Midbrain (tissue), 1 donor: ENCODE results near the gene MDFIC.
A peak's percentile ranks its signal among the peaks of the same experiment; 100 is the strongest.

Experiments
- DNase-seq: peaks from one replicate; lab custom pipeline; 2025; lab: John Stamatoyannopoulos, UW

Gene MDFIC

DNA sequence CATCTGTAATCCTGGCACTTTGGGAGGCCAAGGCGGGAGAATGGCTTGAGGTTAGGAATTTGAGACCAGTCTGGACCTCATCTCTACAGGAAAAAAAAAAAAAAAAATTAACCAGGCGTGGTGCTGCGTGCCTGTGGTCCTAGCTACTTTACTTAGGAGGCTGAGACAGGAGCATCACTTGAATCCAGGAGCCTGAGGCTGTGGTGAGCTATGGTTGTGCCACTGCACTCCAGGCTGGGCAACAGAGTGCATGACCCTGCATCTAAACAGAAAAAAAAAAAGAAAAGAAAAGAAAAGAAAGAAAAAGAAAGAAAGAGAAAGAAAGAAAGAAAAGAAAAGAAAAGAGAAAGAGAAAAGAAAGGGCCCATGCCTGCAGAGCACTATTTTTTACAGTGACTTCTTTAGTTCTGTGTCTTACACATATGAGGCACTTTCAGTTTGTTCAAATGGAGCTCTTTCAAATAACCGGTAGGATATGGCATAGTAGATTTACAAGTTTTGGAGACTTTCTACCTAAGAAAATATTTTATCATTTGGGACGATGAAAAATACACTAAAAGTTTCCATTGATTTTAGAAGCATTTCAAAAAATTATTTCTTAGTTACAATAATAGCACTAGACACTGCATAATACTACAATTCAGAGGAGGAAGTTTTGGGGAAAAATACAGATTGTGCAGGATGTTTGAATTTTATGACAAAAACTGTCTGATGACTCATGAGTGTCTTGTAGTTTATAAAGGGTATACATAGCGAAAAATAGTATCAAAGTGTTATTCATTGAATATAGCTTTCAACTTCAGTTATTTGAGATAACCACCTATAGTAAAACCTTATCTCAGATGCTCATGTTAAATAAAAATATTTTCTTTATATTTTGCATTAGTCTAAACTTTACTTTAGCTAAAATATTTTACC is 75.9 kb downstream of the MDFIC start:
- no peak for DNase-seq

DNA sequence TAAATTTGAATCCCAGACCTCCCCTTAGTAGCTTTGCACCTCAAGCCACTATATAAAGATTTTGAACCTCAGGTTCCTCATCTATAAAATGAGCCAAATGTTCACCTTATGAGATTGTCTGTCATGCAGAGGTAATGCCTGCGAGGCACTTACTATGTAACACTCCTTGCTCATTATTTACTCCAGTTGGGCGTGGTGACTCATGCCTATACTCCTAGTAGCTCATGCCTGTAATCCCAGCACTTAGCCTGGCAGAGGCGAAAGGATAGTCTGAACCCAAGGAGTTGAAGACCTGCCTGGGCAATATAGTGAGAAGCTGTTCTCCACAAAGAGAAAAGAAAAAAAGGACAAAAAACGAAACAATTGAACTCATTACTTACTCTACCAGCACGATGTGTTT is 82.2 kb downstream of the MDFIC start:
- no peak for DNase-seq

DNA sequence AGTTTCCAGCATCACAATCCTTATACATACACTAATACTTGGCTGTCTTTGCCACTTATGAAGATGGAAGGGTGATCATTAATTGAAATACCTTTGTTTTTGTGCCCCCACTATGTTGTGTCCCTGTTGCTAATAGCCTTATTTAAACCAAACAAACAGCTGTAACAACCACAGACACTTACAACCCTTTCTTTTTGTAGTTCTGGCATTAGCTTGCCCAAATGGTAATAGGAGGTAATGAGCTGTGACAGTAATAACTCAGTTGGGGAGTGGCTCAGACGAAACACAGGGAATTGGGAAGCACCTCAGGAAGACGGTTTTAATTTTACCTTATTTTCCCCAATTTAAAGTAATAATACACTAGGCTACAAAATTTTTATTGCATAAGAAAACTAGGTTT is 83.4 kb downstream of the MDFIC start:
- no peak for DNase-seq

DNA sequence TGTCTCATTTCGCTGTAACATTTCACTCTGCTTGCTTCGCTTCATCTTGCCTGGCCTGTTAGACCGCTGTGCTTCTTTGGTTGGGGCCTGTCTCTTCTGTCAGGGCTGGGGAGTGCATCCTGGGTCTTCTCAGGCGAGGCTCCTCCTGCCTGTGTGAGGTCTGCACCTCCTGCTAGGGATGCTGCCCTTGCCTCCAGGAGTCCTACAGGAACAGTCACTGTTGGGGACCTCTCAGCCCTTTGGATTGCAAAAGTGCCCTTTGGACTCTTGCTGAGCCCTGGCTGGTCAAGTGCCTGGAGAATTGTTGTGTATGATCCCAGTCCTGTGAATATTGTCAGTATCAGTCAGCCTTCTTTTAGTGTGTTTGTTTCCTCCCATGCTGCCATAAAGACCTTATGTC is 84.1 kb downstream of the MDFIC start:
- no peak for DNase-seq

DNA sequence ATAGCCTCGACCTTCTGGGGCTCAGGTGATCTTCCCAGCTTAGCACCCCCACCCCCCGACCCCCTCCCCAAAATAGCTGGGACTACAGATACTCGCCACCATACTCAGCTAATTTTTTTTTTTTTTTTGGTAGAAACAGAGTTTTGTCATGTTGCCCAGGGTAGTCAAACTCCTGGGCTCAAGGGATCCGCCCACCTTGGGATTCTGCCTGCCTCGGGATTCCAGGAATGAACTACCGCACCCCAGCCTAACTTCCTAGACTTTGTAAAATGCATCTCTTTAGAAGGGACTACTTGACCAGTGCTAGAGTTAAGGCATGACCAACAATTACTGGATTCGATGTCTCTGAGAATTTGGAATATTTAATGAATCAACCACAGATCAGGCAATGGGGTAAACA is 85.9 kb downstream of the MDFIC start:
- no peak for DNase-seq

DNA sequence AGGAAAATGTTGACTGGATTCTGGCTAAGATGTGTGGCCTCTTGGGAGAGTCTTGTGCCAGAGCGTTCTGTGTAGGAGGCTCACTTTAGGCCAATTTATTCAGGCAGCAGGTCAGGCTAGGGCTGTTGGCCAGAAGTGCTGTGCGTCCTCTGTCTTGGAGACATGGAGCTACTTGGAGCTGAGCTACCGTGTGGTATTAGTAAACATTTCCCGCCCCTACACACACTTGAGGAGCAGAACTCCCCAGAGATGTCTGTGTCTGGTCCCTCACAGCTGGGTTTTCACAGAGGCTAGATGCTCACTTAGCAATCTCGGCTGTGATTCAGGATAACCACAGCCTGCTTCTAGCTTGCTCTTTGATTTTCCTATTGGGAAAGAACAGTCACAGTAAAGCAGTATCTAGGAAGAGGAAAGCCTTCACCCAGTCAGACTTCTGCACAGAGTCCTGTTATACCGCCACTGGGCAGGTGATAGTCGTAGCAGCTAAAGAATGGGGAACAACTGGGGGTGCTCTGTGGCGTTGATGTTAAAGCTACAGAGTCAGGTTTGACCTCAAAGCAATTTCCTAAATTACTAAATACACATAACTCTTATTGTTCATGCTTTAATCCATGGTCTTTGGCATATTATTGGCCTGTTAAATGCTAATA is 86.7 kb downstream of the MDFIC start:
- no peak for DNase-seq

DNA sequence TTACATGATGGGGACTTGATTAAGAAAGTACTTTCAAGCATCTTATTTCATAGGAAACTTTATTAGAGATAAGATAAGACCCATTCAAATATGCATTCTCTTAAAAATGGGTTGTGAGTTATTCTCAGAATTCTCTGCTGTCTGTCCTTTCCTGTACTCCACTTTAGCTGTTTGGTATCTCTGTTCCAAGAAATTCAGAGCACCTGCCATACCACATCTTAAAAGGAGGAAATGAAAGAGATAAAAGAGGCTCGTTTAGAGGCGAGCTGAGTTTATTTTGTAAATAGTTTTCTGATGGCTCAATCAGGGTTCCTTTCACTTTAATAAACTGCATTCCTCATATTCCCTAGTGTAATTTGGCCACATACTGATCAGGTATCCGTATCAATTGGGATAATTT is 87.2 kb downstream of the MDFIC start:
- DNase-seq: no peak

DNA sequence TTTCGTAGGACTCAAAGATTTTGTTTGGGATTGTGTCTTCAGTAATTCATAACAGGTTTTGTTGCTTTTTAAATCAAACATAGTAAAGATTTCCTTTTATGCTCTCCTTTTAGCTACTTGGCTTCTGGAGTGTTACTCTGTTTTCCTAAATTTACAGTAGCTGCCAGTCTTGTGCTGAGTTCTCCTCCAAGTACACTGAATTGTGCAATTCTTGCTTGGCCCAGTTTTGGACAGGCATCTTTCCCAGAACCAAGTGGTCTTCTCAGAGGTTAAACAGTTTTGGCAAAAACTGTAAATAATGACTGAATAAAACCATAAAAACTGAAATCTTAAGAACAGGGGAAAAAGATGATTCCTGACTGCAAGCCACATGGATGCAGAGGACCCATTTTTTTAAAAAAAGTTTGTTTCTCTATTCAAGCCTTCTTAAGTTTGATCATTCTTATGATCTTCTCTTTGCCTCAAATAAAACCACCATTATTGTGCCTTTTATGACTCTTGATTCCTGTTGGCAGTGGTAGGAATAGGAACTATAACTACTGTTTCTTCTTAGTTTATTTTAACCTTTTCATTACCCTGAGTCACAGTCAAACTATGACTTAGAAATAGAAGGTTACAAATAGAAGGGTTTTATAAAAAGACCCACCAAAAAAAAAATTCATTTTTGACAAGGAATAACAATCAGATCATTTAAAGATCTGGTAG is 88.0 kb downstream of the MDFIC start:
- DNase-seq: peak; percentile 33

DNA sequence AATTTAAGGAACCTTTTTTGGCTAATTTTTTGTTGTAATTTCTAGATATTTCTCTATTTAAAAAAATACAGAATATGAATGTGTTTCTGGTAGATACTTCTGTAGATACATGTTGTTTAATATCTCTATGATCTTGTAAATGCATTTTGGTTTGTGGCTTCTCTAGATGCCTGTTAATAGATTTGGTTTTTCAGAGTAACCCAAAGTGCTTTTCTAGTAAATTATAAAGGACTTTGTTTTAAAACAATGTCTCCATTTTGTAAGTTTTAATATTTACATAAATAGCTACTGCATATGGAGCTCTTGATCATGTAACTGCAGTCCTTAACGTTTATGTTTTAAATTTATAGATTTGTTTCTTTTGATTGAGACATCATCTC is 88.5 kb downstream of the MDFIC start:
- DNase-seq: no peak

DNA sequence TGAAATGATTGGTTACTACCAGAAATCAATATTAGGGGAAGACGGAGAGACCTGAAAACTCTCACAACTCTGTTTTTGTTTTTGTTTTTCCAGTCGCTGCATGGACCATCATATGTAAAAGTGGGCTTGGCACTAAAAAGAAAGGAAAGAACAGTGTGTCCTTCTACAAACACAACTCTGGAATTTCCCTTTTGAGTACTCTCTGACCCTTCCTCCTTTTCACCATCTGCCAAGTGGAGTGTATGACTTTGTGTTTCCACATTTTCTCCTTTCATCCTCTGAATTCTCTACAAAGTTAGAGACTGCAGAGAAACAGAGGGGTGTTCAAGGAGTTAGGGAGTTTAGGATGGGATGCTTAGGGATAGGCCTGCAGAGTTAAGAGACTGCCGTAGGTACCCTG is 92.0 kb downstream of the MDFIC start:
- DNase-seq: no peak

DNA sequence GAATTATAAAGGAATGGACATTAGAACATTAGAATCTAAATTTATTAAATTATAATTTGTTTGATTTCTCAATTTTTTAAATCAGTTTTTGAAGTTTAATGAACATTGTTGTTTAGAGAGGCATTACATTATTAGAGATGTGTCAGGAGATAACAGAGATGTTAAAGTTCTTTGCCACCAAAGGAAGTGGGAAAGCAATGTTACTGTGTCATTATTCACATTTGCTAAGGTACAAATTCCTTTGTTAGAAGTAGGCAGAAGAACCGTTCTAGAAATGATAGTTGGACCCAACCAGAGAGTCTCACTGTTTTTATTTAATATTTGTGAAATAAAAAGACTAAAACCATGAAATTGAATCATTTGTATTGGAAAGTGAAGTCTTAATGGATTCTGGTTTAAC is 92.9 kb downstream of the MDFIC start:
- DNase-seq: no peak

DNA sequence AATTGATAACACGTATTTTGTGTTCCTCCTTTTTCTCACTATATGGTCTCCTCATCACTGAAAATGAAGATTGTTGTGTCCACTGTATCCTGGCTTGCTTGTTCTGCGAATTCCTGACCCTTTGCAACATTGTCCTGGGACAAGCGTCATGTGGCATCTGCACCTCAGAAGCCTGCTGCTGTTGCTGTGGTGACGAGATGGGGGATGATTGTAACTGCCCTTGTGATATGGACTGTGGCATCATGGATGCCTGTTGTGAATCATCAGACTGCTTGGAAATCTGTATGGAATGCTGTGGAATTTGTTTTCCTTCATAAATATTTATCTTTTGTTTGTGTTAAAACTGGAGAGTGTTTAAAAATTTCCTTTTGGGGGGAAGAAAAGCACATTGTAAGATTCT is 93.7 kb downstream of the MDFIC start:
- no peak for DNase-seq

DNA sequence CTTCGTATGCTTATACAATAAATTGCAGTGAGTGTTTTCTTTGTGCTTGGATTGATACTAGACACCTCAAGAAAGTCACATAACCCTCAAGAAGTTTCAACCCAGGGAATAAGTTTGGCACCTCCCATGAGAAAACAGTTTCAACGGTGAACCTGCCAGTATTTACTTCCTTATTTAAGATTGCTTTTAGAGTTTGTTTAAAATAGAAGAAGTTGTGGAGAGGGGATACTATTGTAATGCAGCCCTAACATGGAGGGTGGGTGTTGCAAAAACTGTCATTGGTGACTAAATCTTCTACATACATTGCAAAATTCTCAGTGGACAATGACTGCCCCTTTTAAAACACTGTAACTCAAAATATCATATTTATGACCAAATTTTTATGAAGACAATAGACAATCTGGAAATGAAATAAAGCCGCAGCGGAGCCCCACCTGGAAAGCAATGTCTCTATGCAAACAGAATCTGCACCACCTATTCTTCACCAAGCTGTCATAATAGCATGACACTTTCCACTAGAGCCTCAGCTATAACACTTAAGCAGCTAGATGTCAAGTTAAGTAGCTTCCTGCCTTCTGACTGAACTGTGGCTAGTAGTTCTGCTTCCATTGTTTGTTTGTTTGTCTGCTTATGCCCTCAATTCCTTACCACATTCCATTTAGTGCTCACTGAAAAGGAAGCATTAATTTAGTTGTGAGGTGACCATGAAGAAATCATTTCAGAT is 98.2 kb downstream of the MDFIC start:
- no peak for DNase-seq

DNA sequence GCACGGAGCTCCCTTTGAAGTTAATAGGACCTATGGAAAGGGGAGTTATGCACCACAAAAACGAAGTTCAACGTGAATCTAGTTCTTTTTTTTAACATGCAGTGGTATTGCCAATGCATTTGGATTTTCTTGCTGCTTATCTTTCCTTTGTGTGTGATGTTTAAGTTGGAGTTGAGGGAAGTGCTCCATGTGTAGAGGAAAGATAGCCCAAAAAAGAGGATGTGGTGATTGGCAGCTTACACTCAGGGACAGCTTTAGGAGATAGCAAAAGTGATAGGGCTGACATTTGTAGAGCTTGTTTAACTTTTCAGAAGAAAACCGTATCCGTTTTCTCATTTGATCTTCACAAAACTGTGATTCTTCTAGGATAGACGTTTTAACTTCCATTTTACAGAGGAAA is 101.3 kb downstream of the MDFIC start:
- no peak for DNase-seq

DNA sequence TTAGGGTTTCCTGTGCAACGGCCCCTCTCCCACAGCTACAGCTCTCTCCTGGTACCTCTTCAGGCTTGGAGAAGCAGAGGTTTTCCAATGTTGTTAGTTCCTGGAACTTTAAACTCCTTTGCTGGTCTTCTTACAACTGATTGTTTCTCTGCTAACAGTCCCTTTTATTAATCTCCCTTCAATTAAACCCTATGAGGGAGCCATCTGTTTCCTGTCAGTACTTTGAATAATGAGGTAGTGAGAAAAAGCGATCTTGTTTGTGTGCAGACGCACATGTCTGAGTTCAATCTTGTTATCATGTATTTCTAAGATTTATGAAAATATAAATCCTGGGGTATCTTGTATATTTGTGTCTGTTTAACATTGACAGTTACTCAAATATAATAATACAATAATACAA is 102.4 kb downstream of the MDFIC start:
- DNase-seq: no peak

DNA sequence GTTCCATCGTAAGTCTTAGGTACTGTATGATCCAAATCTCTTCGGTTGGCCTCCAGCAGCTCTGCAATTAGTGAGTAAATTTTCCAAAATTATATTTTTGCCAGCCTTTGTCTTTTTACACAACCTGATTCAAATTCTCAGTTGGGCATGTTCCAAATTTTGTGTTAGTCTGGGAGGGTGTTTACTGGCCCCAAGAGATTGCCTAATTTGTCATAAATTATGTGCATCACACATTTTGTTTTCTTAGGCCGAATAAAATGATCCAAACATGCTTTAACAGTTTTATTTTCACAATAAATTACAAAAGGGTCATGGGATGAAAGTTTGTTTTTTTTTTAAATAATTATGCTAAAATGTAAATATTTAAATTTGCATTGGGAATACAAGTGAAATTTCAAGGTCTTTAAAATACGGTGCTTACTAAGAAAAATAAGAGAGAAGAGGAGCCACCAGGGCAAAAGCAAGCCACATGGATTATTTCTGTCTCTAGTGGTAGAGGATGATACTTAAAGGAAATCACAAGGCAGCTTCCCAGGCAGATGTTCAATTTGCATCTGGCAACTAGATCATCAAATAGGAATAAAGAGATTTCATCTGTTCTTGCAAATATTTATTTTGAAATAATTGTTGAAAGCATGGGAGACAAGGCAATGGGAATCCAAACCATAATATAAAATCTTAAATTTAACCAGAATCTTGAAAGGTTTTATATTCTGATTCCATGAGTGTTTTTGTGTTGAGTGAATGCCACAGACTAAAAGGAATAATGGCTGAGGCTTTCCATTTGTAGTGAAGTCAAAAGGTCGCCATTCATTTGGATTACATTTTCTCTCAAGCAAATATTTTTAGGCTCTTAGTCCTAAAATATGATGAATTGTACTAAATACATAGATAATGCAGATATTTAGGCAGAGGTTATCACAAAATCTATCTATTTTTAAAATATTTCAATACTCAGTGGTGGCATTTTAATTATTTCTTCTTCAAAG is 111.1 kb downstream of the MDFIC start:
- no peak for DNase-seq

DNA sequence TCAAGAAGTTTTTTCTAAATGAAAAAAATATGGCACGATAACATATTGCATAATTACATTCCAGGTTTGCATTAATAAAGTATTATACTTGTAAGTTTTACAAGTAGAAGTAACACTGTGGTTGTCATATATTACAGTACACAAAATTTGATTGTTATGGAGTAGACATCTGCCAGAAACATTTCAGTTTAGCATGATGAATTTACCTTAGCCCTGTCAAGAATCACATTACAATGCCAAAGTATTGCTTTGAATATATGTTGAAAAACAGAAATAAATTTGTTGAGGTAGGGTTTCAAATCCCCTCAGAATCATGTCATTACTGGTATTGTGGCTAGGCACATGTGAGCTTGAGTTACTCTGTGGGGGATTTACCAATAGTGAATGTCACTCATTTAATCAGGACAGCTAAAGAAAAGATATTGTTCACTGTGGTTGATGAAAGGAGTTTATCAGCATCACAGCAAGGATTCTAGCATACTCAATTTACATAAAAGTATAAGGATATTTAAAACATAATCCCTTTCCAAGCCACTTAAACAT is 112.1 kb downstream of the MDFIC start:
- no peak for DNase-seq

DNA sequence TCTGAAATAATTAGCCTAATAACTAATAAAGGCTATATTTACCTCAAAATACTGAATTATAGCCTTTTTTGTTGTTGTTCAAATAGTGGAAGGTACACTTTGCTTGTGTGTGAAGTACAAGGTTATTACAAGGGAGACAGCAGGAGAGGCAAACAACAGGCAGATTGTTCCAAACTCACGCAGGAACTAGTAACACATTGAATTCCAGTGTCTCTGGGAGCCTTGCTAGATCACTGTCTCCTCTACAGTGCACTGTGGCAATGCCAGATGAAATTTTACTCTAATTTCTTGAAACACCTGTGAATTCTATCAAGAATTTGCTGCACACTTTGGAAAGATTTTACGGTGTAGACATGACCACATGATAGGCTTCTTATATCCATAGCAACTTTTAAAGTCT is 112.6 kb downstream of the MDFIC start:
- no peak for DNase-seq

DNA sequence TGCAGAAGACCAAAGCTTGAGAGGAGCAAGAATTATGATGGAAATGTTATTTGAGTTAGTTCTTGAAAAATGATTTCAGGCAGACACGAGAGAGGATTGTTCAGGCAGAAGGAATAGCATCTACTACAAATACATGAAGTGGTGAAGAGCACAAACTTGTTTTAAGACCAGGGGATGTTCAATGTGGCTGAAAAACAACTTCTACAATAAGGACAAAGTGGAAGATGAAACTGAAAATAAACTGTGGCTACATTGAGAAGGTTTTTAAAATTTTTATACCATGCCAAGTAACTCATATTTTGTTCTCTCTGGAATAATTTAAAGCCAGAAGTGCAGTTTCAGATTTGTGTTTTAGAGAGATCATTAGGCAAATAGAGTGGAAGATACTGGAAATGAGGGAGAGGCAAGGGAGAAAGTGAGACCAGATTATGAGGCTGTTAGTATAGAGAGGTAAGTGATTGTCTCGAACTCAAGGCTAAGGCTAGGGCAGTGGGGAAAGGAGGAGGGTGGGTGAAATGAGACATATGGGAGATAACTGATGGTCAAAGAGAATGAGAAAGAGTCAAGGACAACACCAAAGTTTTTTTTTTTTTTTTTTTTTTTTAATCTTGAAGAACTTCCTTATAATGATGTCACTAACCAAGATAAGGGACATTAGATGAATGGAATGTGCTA is 115.4 kb downstream of the MDFIC start:
- no peak for DNase-seq

DNA sequence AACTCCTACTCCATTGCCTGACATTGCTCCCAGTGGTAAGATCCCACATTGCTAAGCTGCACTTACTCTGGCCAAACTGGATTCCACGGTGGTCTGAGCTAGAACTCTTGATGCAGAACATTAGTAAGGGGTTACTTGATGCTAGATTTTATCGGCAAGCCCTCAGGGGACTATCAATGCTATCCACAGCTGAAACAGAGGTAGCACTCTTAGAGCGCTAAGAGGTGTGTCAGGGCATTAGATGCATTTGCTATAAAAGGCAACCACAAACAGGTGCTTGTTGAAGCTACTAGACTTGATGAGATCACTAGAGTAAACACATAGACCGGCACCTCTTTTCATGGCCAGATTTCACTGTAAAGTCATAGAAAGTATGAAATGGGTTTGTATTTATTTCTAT is 116.3 kb downstream of the MDFIC start:
- no peak for DNase-seq
